ENCODE data around the gene CHAD.

Gene CHAD

DNA sequence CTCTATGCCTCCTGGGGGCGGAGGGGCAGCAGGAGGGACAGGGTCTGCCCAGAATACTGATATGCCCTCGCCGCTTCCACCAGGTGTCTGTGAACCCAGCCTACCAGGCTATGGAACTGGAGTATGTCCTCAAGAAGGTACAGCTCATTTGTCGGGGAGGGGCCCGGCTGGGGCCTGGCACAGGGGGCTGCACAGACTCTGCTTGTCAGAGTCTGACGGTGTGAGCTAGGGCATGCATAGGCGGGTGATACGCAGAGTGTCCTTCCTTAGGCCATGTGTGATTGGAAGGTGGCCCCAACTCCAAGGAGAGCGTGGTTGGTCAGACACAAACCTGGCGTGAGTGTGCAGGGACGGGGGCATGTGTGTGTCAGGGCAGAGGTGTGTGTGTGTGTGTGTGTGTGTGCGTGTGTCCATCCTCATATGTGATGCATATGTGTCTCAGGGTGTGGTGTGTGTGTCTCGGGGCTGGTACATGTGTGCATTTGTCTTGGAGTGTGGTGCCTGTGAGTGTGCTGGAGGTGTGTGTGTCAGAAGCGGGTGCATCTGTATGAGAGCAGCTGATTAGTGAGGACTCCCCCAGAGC, 7.0 kb downstream of the CHAD start:
- ATAC-seq: no peak
- TF ChIP-seq ZFP3 (CRISPR knock-in tag; IDR thresholded peaks at IDR 0.05) (no peak), CSDC2 (CRISPR knock-in tag; IDR thresholded peaks at IDR 0.05) (no peak), ZNF8 (CRISPR knock-in tag; IDR thresholded peaks at IDR 0.05) (no peak), RARB (CRISPR knock-in tag; IDR thresholded peaks at IDR 0.05) (no peak), ISL1 (CRISPR knock-in tag; IDR thresholded peaks at IDR 0.05) (no peak), ZC3H10 (CRISPR knock-in tag; IDR thresholded peaks at IDR 0.05) (no peak), SNAI2 (CRISPR knock-in tag; IDR thresholded peaks at IDR 0.05) (no peak), ESRRG (CRISPR knock-in tag; IDR thresholded peaks at IDR 0.05) (no peak), ARNTL (CRISPR knock-in tag; IDR thresholded peaks at IDR 0.05; ENCODE audit: borderline replicate concordance, low read depth) (no peak), ZNF565 (CRISPR knock-in tag; conservative IDR thresholded peaks at IDR 0.05; ENCODE audit: low read depth) (no peak), BACH2 (CRISPR knock-in tag; IDR thresholded peaks at IDR 0.05; ENCODE audit: borderline replicate concordance) (no peak), ZNF70 (CRISPR knock-in tag; IDR thresholded peaks at IDR 0.05) (no peak), ZFP30 (CRISPR knock-in tag; IDR thresholded peaks at IDR 0.05) (no peak), OSR1 (CRISPR knock-in tag; IDR thresholded peaks at IDR 0.05) (no peak), GLIS3 (CRISPR knock-in tag; IDR thresholded peaks at IDR 0.05) (no peak)
- TF ChIP-seq, protein P1, sequence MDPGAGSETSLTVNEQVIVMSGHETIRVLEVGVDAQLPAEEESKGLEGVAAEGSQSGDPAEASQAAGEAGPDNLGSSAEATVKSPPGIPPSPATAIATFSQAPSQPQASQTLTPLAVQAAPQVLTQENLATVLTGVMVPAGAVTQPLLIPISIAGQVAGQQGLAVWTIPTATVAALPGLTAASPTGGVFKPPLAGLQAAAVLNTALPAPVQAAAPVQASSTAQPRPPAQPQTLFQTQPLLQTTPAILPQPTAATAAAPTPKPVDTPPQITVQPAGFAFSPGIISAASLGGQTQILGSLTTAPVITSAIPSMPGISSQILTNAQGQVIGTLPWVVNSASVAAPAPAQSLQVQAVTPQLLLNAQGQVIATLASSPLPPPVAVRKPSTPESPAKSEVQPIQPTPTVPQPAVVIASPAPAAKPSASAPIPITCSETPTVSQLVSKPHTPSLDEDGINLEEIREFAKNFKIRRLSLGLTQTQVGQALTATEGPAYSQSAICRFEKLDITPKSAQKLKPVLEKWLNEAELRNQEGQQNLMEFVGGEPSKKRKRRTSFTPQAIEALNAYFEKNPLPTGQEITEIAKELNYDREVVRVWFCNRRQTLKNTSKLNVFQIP (CRISPR knock-in tag; IDR thresholded peaks at IDR 0.05; ENCODE audit: borderline replicate concordance, low read depth): no peak
- TF ChIP-seq, protein P2, sequence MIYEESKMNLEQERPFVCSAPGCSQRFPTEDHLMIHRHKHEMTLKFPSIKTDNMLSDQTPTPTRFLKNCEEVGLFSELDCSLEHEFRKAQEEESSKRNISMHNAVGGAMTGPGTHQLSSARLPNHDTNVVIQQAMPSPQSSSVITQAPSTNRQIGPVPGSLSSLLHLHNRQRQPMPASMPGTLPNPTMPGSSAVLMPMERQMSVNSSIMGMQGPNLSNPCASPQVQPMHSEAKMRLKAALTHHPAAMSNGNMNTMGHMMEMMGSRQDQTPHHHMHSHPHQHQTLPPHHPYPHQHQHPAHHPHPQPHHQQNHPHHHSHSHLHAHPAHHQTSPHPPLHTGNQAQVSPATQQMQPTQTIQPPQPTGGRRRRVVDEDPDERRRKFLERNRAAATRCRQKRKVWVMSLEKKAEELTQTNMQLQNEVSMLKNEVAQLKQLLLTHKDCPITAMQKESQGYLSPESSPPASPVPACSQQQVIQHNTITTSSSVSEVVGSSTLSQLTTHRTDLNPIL (CRISPR knock-in tag; IDR thresholded peaks at IDR 0.05; ENCODE audit: low read depth): no peak
- TF ChIP-seq, protein P3, sequence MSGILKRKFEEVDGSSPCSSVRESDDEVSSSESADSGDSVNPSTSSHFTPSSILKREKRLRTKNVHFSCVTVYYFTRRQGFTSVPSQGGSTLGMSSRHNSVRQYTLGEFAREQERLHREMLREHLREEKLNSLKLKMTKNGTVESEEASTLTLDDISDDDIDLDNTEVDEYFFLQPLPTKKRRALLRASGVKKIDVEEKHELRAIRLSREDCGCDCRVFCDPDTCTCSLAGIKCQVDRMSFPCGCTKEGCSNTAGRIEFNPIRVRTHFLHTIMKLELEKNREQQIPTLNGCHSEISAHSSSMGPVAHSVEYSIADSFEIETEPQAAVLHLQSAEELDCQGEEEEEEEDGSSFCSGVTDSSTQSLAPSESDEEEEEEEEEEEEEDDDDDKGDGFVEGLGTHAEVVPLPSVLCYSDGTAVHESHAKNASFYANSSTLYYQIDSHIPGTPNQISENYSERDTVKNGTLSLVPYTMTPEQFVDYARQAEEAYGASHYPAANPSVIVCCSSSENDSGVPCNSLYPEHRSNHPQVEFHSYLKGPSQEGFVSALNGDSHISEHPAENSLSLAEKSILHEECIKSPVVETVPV (CRISPR knock-in tag; IDR thresholded peaks at IDR 0.05): no peak
- TF ChIP-seq, protein P4, sequence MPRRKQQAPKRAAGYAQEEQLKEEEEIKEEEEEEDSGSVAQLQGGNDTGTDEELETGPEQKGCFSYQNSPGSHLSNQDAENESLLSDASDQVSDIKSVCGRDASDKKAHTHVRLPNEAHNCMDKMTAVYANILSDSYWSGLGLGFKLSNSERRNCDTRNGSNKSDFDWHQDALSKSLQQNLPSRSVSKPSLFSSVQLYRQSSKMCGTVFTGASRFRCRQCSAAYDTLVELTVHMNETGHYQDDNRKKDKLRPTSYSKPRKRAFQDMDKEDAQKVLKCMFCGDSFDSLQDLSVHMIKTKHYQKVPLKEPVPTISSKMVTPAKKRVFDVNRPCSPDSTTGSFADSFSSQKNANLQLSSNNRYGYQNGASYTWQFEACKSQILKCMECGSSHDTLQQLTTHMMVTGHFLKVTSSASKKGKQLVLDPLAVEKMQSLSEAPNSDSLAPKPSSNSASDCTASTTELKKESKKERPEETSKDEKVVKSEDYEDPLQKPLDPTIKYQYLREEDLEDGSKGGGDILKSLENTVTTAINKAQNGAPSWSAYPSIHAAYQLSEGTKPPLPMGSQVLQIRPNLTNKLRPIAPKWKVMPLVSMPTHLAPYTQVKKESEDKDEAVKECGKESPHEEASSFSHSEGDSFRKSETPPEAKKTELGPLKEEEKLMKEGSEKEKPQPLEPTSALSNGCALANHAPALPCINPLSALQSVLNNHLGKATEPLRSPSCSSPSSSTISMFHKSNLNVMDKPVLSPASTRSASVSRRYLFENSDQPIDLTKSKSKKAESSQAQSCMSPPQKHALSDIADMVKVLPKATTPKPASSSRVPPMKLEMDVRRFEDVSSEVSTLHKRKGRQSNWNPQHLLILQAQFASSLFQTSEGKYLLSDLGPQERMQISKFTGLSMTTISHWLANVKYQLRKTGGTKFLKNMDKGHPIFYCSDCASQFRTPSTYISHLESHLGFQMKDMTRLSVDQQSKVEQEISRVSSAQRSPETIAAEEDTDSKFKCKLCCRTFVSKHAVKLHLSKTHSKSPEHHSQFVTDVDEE (CRISPR knock-in tag; IDR thresholded peaks at IDR 0.05): no peak

DNA sequence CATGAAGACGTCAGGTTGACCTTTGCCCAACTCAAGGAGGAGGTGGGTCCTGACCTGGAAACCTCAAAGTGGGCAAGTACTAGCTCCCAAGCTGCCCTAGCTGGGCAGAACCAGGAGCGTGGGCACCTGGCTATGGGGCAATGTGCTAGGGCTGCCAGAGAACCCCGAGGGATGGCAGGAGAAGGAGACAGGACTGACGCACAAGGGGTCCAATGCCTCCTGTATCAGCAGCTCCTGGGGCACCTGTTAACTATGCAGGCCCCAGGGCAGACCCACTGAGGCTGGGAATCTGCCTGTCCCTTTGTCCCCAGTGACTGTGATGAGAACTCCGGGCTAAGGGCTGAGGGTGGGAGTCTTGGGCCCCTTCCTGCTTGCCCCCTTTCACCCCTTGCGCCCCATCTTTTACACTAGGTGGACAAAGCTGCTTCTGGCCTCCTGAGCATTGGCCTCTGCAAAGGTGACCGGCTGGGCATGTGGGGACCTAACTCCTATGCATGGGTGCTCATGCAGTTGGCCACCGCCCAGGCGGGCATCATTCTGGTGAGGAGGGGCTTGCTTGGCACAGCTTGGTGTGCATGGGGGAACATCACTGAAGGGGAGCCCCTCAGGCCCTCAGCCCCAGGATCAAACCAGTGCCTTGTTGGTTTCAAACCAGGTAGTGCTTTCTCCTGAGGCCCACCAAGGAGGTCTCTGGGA, 7.7 kb downstream of the CHAD start:
- TF ChIP-seq TOX (CRISPR knock-in tag; IDR thresholded peaks at IDR 0.05; ENCODE audit: borderline replicate concordance): no peak
- no peak for TF ChIP-seq TCF4 (CRISPR knock-in tag; IDR thresholded peaks at IDR 0.05; ENCODE audit: borderline replicate concordance)
- TF ChIP-seq ZNF70 (CRISPR knock-in tag; IDR thresholded peaks at IDR 0.05): peak; percentile 50; the same call in 1 of the 2 replicates
- no peak for TF ChIP-seq GLIS3 (CRISPR knock-in tag; IDR thresholded peaks at IDR 0.05)
- no peak for TF ChIP-seq ZFP30 (CRISPR knock-in tag; IDR thresholded peaks at IDR 0.05)
- no peak for ATAC-seq

DNA sequence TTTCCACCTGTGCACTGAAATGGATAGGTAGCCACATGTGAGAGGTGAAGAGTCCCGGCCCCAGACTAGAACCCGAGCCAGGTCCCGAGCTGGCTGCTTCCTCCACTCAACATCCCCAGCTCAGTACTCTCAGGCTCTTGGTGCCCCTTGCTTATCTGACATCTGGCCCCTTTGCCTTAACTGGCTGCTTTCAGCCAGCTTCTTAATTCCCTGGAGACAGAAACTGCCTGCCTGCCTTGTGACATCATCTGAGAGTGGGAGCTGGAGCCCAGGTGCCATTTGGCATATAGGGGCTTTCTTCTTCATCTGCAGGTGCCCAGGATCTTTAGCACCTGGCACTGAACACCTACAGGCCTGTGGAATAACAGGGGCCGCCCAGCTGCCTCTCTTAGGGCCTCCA, 8.9 kb downstream of the CHAD start:
- no peak for ATAC-seq
- TF ChIP-seq TOX (CRISPR knock-in tag; IDR thresholded peaks at IDR 0.05; ENCODE audit: borderline replicate concordance) (no peak), ISL1 (CRISPR knock-in tag; IDR thresholded peaks at IDR 0.05) (no peak), ESRRG (CRISPR knock-in tag; IDR thresholded peaks at IDR 0.05) (no peak), ZNF8 (CRISPR knock-in tag; IDR thresholded peaks at IDR 0.05) (no peak), ZNF565 (CRISPR knock-in tag; conservative IDR thresholded peaks at IDR 0.05; ENCODE audit: low read depth) (no peak)
- TF ChIP-seq, protein P1 (CRISPR knock-in tag; IDR thresholded peaks at IDR 0.05; ENCODE audit: borderline replicate concordance, low read depth): no peak
- TF ChIP-seq, protein P2 (CRISPR knock-in tag; IDR thresholded peaks at IDR 0.05; ENCODE audit: low read depth): no peak

Data from SK-N-SH treated with all-trans-retinoic acid at 6 μM for 48 hours (cell line).